ENCODE data around the gene CDH13.

GRCh38 chr16:83085660-83086059 lies 458.9 kb downstream of the CDH13 start:
- TF ChIP-seq EZH2 (IDR thresholded peaks at IDR 0.05; ENCODE audit: borderline replicate concordance, insufficient read depth, low read length, poor library complexity, severe bottlenecking) = no peak
- no peak for TF ChIP-seq CTCF (IDR thresholded peaks at IDR 0.05; ENCODE audit: poor library complexity, severe bottlenecking)
- no peak for TF ChIP-seq SMC3 (conservative IDR thresholded peaks at IDR 0.05; ENCODE audit: poor library complexity)

All from neural cell (in vitro differentiated cells).